SK-N-DZ (cell line): ENCODE results near the gene NANOS2.
A peak's percentile ranks its signal among the peaks of the same experiment; 100 is the strongest.

Experiments used
- DNase-seq: peaks from one replicate; pipeline ENCODE4 v3.0.0-alpha.2; 2015; ENCODE audit warnings: low spot score

NANOS2 gene

GRCh38 chr19:45929247-45929646 is 14.7 kb upstream of the NANOS2 start:
- no peak for DNase-seq

GRCh38 chr19:45927565-45928261 is 13.1 kb upstream of the NANOS2 start:
- peak; percentile 93 for DNase-seq

GRCh38 chr19:45924891-45925447 is 10.4 kb upstream of the NANOS2 start:
- no peak for DNase-seq

GRCh38 chr19:45922281-45922680 is 7.7 kb upstream of the NANOS2 start:
- DNase-seq: peak; percentile 27

- no peak for DNase-seq
These were observed 5.9 kb upstream of the NANOS2 start for GRCh38 chr19:45920458-45920857.

GRCh38 chr19:45919678-45920077 is 5.1 kb upstream of the NANOS2 start:
- no peak for DNase-seq

- DNase-seq: no peak
These were observed 4.1 kb upstream of the NANOS2 start for GRCh38 chr19:45918721-45919120.

- no peak for DNase-seq
These were observed 3.0 kb upstream of the NANOS2 start for GRCh38 chr19:45917421-45918091.

- no peak for DNase-seq
These were observed 3.3 kb downstream of the NANOS2 start for GRCh38 chr19:45911291-45911690.

- DNase-seq: no peak
These were observed 5.6 kb downstream of the NANOS2 start for GRCh38 chr19:45908956-45909355.

- no peak for DNase-seq
These were observed 8.4 kb downstream of the NANOS2 start for GRCh38 chr19:45906221-45906620.

- DNase-seq: no peak
These were observed 9.6 kb downstream of the NANOS2 start for GRCh38 chr19:45905011-45905410.

- DNase-seq: peak; percentile 92
These were observed 11.6 kb downstream of the NANOS2 start for GRCh38 chr19:45902651-45903625.

GRCh38 chr19:45901912-45902650 is 12.5 kb downstream of the NANOS2 start, which contains the start of gene MYPOP:
Gene MYPOP, minus strand, starts transcription at chr19:45902613. Its CDS starts 840 bp downstream, at chr19:45901773.
- DNase-seq: no peak

- DNase-seq: no peak
These were observed 13.1 kb downstream of the NANOS2 start for GRCh38 chr19:45901432-45901911.

- no peak for DNase-seq
These were observed 13.7 kb downstream of the NANOS2 start for GRCh38 chr19:45900738-45901431.

GRCh38 chr19:45899919-45900589 is 14.5 kb downstream of the NANOS2 start:
- no peak for DNase-seq

GRCh38 chr19:45899253-45899652 is 15.3 kb downstream of the NANOS2 start:
- no peak for DNase-seq

- no peak for DNase-seq
These were observed 17.2 kb downstream of the NANOS2 start for GRCh38 chr19:45897261-45897812.
